Limb (tissue), 2 donors: ENCODE data around the gene MSANTD4.
A peak's percentile ranks its signal among the peaks of the same experiment; 100 is the strongest.
"Not testable (repeated sequence)": the region's sequence is repeated elsewhere in the genome, so short reads cannot be mapped to it uniquely, and the experiment has no call there.

Experiments
- DNase-seq, 2 donors: peaks; one replicate each; pipeline ENCODE4 v3.0.0-alpha.2; 2016; ENCODE audit errors: extremely low spot score in 2 of 2

MSANTD4 gene

DNA sequence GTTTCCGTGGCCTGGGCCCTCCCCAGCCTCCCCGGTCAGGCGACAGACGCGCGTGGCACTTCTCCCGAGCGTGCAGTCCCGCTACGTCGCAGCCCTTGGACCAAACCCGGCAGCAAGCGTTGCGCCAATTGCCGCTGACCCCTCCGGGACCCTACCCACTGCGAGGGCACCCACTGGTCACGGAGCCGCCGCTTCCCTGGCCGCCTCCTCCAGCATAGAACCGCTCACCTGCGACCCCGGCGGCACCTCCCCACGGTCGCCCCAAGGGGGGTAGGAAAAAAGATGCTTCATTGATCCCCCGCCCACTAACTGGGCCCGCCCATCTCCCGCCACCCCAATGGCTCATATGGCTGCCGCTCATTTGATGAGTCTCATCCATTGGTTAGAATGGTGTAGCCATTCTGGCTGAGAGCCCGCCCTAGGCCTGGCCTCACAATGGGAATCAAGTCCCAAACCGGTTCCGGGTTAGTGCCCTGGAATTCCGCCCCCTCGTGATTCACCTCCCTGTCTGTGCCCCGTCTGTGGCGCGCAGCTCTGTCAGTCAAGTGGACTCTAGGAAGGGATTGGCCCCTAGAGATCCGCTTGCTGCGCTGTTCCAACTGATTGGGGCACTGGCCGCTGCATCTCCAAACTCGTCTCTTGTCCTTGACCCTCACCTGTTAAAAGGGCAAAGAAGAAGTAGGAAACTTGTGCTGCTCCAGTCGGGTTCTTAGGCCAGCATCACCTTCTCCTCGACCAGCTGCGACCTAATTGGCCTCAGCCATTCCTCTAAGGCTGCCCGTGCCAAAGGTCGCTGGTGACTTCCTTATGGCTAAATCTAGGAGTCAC, at the start of gene MSANTD4:
TSS of gene MSANTD4 (minus strand) at position 274 of the 828 bp plus-strand sequence. CDS start 11,323 bp downstream, outside the sequence.
- DNase-seq, result peak; percentile 98 to 99

DNA sequence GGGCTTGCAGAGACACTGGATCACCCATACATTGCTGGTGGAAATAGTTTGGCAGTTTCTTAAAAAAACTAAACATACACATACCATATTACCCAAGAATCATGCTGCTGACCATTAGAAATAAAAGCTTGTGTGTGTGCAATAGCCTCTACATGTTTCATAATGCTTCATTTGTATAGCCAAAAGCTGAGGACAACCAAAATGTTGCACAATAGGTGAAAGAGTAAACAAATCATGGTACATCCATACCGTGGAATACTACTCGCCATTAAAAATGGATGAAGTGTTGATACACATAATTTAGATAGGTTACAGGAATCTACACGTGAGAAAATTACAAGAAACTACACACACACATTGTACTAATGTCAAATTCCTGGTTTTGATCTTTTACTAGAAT, 48.6 kb upstream of the MSANTD4 start:
- DNase-seq, result no peak

DNA sequence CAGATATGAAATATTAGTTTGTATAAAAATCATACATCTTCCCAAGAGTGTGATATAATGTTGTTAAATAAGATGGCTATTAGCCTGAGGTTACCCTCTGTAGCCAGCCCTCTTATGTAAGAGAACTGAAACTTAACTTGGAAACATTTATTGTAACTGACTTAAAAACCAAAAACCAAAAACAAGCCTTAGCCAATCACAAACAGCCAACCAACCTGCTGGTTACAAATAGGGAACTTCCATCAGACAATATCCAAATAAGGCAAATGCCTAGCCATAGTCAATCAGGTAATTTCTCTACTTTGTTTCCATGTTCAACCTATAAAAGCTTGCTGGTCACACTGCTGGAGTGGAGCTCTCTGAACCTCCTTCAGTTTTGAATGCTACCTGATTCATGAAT, 41.0 kb upstream of the MSANTD4 start:
- no peak for DNase-seq

DNA sequence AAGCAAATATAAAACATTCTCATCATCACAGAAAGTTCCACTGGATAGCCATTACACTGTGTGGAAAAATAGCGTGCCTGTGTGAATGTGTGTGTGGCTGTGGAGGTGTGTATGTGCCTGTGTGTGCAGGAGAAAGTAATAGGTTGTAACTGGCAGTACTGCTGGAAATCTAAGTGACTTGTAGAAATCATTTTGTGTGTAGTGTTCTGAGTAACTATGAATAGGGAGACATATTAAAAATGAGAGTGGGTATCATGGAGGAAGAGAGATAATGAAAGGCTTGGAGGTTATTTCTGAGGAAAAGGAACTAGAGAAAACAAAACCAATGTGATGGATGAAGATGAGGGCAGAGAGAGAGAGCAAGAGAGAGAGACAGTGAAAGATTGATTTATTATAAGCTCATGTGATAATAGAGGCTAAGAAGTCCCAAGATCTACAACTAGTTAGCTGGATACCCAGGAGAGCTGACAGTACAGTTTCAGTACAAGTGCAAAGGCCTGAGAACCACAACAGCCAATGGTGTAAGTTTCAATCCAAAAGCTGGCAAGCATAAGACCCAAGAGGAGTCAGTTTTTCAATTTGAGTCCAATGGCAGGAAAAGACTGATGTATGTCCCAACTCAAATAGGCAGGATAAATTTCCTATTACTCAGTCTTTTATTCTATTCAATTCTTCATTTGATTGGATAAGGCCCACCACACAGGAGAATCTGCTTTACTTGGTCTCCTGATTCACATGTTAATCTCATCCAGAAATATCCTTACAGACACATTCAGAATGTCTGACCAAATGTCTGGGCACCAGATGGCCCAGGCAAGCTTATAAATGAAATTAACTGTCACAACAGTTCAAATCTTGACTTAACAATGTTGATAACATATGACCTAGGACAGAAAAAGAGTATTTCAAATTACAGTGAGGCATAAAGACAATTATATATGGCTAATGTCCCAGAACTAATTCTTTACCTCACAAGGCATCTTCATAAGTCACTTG, 40.2 kb upstream of the MSANTD4 start:
- no peak for DNase-seq

DNA sequence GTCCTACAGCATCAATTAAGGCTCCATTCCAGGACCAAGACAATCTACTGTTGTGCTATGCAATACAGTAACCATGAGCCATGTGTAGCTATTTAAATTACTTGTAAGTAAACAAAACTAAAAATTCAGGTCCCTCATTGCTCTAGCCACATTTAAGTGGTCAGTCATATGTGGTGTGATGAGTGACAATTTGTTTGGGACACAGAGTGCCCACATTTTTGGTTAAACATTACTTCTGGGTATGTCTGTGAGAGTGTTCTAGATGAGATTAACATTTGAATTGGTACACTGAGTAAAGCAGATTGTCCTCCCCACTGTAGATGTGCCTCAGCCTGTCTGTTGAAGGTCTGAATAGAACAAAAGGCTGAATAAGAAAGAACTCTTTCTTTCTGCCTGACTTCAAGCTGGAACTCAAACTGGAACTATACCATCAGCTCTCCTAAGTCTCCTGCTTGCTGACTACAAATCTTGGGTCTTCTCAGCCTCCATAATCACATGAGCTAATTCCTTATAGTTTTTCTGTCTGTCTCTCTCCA, 39.3 kb upstream of the MSANTD4 start:
- no peak for DNase-seq

DNA sequence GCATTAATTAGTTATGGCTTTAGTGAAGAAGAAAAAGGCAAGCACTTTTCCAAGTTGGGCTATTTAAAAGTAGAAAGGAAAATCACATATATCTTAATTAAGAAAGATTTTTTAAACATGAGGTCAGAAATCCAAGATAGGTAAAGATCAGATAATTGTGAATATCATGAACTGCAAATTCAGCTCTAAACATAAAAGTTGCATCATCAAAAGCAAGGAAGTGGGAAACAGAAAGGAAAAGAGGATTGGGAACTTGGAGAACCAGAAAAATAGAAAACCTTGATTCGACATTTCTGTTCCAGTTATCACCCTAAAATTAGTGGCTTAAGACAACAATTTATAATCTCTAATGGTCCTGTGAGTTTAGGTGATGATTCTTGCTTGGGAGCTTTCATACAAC, 37.6 kb upstream of the MSANTD4 start:
- no peak for DNase-seq

DNA sequence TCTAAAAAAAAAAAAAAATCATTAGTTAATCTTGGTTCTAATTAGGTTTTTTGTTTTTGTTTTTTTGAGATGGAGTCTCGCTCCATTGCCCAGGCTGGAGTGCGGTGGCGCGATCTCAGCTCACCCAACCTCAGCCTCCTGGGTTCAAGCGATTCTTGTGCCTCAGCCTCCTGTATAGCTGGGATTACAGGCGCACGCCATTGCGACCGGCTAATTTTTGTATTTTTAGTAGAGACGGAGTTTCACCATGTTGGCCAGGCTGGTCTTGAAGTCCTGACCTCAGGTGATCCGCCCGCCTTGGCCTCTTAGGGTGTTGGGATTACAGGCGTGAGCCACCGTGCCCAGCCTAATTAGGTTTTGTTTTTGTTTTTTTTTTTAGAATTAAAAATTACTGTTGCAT, 36.3 kb upstream of the MSANTD4 start:
- not testable (repeated sequence) for DNase-seq

DNA sequence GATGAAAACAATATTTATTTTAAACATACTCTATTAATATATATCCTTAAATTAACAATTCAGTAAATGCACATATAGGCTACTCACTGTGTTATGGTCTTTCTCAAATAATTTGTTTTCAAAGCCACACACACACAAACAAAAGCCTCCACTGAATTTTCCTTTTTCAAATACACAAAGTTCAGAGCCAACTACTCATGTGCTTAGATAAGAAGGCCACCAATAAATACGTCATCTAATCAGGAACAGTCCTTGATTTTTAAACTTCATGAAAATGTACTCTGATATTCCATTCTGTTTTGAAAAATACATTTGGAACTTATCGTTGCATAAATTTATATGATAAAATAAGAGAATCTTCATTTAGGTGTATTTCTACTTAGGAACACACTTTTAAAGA, 29.1 kb upstream of the MSANTD4 start:
- DNase-seq, result no peak

DNA sequence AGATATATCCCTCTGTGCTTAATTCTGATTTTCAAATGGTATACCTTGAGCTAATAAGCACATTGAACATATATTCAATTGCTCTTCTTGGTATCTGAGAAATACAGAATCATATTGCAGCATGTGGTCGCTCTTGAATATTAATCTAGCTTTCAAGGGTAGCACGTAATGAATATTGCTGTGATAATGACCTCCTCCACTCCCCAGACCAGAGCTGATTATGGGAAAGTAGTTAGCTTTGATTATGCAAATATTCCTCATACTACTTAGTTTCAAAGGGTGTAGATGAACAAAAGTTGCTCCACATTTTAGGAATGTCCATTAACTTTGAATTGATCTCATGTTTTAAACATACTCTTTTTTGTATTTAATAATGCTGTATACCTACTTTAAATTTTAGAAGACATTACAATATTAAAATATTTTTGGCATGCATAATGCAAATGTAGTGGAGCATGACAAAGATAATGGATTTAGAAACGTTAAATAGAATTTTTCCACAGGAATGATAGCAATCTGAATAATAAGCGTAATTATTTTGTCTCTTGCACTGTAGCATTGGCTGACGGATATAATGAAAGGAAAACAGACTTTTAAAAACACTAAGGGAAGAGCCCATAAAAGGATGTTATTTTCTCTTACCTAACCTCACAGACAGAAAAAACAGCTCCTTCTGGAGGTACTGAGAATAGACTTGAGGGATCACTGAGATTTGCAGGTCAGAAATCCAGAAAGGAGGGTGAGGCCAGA, 27.9 kb upstream of the MSANTD4 start:
- no peak for DNase-seq

DNA sequence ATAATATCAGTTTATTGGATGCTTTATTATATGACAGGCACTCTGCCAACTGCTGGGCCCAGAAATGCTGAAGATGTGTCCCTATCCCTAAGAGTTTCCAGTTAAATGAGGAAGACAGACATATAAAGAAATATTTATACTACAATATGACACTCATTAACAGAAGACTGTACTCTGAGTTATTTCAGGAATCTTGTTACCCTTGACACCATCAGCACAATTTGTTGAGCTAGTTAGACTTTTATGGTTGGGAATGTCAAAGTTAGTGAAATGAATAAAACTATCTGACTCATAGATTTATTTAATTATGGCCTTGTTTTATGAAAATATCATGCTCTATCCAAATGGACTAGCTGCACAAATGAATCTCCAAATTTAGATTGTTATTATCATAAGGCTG, 25.6 kb upstream of the MSANTD4 start:
- no peak for DNase-seq

DNA sequence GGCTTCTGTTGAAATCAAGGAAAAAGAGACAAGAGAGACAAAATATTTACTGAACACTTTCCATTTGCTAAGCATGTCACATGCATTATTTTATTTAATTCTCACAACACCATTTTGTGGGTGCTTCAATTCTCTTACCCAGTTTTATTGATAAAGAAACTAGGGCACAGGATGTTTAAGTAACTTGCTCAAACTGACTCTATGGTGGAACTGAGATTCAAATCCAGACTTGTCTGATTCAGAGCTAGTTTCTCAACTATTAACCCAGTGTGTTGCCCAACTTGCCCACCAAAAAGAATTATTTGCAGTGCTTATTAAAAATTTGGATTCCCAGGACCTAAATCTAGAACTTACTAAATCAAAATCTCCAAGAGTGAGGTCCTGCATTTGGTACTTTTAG, 21.5 kb upstream of the MSANTD4 start:
- no peak for DNase-seq

DNA sequence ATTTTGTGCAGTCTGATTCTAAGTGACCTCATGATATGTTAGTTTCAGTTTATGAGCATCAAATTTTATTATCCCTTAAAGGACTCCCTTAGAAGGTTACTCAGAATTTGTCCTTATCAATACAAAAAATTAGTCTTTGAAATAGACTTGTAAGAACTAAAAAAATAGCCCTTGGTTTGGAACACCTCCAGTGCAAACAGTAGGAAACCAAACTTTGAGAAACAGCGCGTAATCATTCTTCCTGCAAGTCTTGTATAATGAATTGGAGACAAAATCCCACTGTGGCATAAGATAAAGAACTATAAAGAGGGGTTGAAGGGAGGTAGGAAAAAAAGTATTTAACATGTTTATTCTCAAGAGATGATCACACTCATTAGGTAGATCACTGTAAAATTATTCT, 10.8 kb upstream of the MSANTD4 start:
- no peak for DNase-seq

DNA sequence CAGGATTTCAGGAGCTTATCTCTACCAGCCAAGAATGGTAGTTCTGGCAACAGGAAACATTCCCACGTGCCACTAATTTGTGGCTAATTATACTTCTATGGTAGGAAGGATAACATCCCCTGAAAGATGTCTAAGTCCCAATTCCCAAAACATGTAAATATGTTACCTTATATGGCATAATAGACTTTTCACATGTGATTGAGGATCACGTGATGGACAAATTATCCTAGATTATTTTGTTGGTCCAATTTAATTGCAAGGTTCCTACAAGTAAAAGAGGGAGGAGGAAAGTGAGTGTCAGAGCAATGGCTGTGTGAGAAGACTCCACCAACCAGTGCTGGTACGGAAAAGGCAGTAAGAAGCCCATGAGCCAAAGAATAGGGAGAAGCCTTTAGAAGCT, 9.9 kb upstream of the MSANTD4 start:
- DNase-seq, result no peak

DNA sequence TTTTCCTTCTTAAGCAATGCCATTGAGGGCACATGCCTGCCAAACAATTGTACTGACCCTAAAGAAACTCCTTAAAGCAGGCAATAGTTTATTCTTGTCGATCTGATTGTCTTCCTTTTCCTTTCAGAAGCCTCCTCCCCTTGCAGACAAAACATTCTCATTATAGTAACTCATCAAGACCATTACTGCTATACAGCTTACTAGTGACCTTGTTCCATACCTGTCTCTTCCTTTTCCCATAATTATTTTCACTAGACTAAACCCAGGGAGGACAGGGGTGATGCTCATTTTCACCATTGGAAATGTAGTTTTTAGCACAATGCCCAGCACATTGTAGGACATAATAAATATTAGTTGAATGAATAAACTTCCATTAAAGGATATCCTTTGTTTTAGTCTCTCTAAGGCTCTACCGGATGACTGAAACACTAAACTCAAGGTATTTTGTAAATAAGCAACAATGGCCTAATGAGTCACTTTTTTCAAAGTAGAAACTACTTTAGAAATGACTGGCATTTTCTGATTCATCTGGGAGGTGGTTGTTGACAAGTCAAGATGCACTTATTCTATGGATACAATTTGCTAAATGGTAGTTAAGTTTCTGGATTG, 9.3 kb upstream of the MSANTD4 start:
- DNase-seq, result no peak

DNA sequence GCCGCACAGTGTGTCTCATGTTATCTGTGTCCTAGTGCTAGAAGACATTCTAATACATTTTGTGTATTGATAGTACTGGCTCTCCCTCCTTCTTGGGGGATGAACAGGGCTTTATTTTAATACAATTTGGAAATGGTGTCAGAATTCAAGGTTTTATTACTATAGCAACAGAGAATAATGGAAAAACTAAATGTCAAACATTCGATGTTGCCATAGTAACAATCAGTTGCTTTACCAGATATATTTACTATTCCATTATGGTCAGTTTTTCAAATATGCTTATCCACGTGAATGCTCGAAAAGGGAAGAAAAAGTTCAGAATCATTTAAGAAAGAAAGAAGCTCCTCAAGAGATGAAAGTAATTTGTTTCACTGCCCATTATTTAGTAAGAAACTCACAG, 8.6 kb upstream of the MSANTD4 start:
- DNase-seq, result no peak

DNA sequence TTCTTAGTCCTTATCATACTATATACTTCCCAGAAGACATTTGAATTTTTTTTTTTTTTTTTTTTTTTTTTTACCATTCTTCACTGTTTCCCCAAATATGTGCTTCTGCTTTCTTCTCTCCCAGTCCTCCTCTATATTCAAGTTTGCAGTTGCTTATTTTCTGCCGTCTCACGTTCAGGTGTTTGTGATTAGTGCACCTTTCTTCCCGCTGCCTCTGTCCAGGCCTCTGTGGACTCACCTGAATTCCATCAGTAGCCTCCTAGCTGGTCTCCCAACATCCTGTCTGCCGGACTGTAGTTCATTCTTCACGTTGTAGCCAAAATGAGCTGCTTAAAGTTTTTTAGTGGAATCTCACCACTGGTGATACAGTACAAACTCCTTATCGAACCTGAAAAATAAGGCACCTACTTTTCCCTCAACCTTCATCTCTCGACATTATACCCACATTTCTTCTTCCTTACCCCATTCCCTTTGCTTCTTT, 795 bp upstream of the MSANTD4 start:
- DNase-seq, result no peak

DNA sequence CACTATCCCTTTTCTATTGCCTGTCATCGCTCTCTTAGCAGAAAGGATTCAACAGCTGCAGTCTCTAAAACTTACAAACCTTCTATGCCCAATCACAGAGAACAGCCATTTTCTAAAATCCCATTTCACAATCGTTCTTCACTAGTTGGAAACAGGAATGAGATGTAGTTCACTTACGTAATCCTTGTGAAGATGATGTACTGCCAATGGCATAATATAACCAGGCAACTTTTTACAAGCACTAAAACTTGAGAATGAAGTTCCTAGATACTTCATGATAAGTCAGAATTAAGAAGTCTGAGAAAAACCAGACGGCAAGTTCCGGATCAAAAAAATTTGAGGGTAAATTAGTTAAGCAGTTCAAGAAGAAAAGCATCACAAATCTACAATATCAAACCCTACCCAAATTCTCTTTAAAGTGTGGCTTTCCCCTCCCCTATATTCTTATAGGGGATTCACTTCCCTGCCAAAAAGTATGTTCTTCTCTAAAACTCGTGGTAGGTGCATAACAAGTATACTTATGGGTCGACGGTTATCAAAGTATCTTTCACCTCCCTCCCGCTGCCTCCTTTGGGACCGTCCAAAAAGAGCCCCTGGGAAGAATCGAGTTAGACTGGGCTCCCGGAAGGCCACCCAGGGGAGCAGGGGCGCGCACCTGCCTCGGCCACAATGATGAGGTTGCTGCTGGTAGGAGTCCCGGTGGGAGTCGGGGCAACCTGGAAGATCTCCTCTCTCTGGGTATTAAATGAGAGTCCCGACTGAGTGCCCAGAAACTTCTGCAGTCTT, 666 bp downstream of the MSANTD4 start:
- no peak for DNase-seq

DNA sequence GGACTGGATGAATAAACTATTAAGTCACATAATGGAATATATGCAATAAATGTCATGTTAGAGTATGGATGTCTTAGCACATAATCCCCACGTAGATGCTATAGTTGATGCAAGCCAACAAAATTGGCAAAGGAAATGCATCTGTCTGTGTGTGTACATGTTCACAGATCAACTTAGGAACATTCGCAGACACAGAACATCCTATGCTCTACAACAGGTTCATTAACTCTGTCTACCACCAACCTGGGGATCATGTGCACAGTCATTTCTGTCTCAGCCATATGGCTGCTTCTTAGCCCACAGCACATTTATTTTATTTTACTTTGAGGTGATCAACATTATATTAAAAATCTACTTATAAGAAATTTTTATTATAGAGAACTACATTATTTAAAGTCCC, 4.9 kb downstream of the MSANTD4 start:
- DNase-seq, result no peak

DNA sequence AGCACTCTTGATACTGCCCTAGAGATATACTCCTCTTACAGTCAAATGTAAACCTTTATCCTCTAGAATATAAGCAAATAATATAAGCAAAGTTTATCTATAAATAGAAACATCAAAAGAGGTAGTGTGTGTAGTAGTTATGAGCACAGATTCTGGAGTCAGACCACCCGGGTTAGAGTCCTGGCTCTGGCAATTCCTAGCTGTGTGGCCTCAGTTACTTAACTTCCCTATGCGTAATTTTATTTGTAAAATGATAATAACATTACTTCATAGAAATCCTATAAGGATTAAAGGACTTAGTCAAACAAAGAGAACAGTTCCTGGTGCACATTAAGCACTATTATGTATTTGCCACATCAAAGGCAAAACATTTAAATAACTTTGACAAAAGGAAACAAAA, 7.0 kb downstream of the MSANTD4 start:
- no peak for DNase-seq

DNA sequence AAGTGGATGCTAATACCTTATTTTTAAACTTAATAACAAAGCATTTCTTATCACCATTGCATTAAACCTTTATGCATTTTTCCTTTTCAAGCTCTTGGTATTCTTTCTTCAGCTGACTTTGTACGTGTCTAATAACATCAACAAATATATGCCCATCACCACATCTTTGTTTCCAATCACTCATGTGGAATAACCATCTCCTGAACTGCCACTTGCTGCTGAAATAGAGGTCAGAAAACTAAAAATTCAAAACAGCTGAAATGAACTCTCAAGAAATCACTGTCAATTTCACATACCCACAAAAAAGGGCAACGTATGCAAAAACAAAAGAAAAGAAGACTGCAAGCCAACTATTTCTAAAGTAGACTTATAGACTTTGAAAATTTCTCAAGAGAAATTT, 7.4 kb downstream of the MSANTD4 start:
- no peak for DNase-seq
